KMS-11 (cell line): ENCODE measurements around the gene GNA12.

Experiments used
- H2AFZ ChIP-seq: fragments of 200-600 bp; sonication (generic); 2 replicates; pipeline ENCODE4 v1.6.1; 2016; ENCODE audit warnings: antibody characterized with exemption, mixed run types, low read depth
- H3K27ac ChIP-seq: fragments of 200-600 bp; sonication (generic); 2 replicates; pipeline ENCODE4 v1.6.1; 2016; ENCODE audit warnings: mild to moderate bottlenecking, mixed run types
- H3K27me3 ChIP-seq: fragments of 200-600 bp; sonication (generic); 2 replicates; pipeline ENCODE4 v1.6.1; 2017; ENCODE audit warnings: mild to moderate bottlenecking, low read depth, mixed run types, moderate library complexity; ENCODE audit not compliant: insufficient read depth
- H3K36me3 ChIP-seq: fragments of 200-600 bp; sonication (generic); 2 replicates; pipeline ENCODE4 v1.6.1; 2017; ENCODE audit warnings: mild to moderate bottlenecking, mixed run types; ENCODE audit not compliant: insufficient read depth
- H3K4me1 ChIP-seq: fragments of 200-600 bp; sonication (generic); 2 replicates; pipeline ENCODE4 v1.6.1; 2016; ENCODE audit warnings: mild to moderate bottlenecking, low read depth, mixed run types; ENCODE audit not compliant: poor library complexity, severe bottlenecking
- H3K4me2 ChIP-seq: fragments of 200-600 bp; sonication (generic); 2 replicates; pipeline ENCODE4 v1.7.0; 2016; ENCODE audit warnings: mild to moderate bottlenecking, mixed run types
- H3K4me3 ChIP-seq: fragments of 200-600 bp; sonication (generic); IDR thresholded peaks from 2 replicates; pipeline ENCODE4 v1.6.1; 2017; ENCODE audit warnings: low read depth, low read length, mixed read lengths; ENCODE audit not compliant: insufficient read depth
- H3K79me2 ChIP-seq: fragments of 200-600 bp; sonication (generic); 2 replicates; pipeline ENCODE4 v1.6.1; 2016; ENCODE audit warnings: low read depth, mixed run types; ENCODE audit not compliant: insufficient read depth
- H3K9ac ChIP-seq: fragments of 200-600 bp; sonication (generic); 2 replicates; pipeline ENCODE4 v1.6.1; 2016; ENCODE audit warnings: mild to moderate bottlenecking, mixed run types
- H4K20me1 ChIP-seq: fragments of 200-600 bp; sonication (generic); 2 replicates; pipeline ENCODE4 v1.6.1; 2016; ENCODE audit warnings: mild to moderate bottlenecking, mixed run types; ENCODE audit not compliant: insufficient read depth
- TF ChIP-seq, protein P1 (sequence below): fragments of 200-600 bp; sonication (generic); conservative IDR thresholded peaks from 2 replicates; pipeline ENCODE4 v1.6.1; 2017; ENCODE audit warnings: low read depth, mild to moderate bottlenecking, antibody characterized with exemption, low read length, moderate library complexity, mixed read lengths

GNA12 gene

DNA sequence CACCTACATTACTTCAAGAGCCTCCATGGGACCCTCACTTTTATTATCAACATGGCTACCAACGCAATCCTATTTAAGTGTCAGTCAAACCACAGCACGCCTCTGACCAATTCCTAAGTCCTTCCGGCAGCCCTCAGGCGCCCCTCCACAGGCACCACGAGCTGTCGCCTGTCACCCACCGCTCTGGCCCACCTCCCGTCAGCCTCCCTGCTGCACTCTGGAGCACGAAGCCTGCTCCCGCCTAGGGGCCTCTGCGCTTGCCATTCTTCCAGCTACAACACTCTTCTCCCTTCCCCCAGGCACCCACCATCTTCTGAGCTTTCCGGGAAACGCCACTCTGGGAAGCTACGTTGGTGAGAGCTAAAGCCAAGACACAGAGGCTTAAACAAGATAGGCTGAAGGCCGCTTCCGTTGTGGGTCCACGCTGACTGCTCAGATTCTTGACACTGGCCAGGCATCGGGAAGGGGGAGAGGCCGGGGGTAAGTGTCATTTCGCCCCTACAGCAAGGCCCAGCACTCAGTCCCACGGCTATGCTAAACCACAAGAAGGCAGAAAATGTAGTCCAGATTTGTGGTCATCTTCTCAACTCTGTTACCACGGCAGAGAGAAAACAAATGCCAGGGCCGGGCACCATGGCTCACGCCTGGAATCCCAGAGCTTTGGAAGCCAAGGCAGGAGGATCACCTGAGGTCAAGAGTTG lies 56.7 kb downstream of the GNA12 start:
- Histone ChIP-seq H3K27me3 (no peaks in the 10 kb centered on the region), H3K9ac (no peak overlapping the region), H3K4me1 (no peaks in the 10 kb centered on the region), H3K4me3 (no peak overlapping the region), H3K4me2 (no peak overlapping the region), H3K79me2 (no peaks in the 10 kb centered on the region; the same call in 1 of the 2 replicates), H4K20me1 (0 out of 2 replicates have a peak, but pooled peaks cover 2% of the 10 kb centered on the region), H3K36me3 (peaks cover 3% of the 10 kb centered on the region; the same call in 1 of the 2 replicates), H3K27ac (no peak overlapping the region), H2AFZ (no peak overlapping the region)
- TF ChIP-seq, protein P1, sequence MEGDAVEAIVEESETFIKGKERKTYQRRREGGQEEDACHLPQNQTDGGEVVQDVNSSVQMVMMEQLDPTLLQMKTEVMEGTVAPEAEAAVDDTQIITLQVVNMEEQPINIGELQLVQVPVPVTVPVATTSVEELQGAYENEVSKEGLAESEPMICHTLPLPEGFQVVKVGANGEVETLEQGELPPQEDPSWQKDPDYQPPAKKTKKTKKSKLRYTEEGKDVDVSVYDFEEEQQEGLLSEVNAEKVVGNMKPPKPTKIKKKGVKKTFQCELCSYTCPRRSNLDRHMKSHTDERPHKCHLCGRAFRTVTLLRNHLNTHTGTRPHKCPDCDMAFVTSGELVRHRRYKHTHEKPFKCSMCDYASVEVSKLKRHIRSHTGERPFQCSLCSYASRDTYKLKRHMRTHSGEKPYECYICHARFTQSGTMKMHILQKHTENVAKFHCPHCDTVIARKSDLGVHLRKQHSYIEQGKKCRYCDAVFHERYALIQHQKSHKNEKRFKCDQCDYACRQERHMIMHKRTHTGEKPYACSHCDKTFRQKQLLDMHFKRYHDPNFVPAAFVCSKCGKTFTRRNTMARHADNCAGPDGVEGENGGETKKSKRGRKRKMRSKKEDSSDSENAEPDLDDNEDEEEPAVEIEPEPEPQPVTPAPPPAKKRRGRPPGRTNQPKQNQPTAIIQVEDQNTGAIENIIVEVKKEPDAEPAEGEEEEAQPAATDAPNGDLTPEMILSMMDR = no peak

DNA sequence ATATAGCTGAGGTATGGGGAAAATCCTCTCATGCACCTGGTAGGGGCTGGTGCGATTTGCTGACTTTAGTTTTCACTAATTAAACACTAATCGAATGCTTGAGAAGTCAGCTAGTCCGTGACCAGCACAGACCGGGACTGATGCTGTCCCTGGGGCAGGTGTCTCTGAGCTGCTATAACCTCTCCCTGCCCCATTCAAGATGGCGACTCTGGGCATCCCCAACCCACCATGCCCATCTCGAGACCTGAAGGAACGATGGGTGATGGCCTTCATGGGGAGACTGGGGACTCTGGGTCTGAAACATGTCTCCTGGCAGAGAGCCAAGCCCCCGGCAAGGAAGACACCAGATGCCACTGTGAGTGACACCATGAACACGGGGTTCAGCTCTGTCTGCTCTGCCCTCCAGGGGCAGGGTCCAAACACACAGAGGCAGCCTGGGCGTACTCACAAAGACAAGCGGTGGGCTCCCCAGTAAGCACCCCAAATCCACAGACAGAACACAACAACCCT lies 57.4 kb downstream of the GNA12 start:
- Histone ChIP-seq H3K79me2 (no peaks in the 10 kb centered on the region; the same call in 1 of the 2 replicates), H3K36me3 (0 out of 2 replicates have a peak, but pooled peaks cover 3% of the 10 kb centered on the region), H4K20me1 (0 out of 2 replicates have a peak, but pooled peaks cover 2% of the 10 kb centered on the region), H3K4me3 (no peak overlapping the region), H3K27me3 (no peaks in the 10 kb centered on the region), H2AFZ (no peak overlapping the region), H3K27ac (no peak overlapping the region), H3K4me2 (no peak overlapping the region), H3K9ac (no peak overlapping the region), H3K4me1 (no peaks in the 10 kb centered on the region)
- TF ChIP-seq, protein P1 = no peak

DNA sequence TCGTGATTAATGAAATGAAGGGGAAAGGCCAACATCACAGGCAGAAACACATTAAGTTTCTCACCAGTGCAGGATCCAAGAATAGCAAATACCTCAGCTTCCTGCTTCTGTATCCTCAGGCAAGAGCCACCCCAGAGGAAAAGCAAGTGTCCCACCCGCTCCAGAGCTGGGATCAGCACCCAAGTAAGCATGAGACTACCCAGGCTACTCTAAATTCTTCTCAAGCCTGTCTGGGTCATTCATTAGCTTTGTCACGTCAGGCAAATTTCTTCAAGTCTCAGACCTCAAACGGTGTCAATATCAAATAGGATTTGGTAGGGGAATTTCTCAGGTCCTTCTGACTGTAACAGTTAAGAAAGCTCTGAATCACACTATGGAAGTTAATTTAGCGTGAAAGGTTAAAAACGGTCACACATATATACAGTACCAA lies 59.0 kb downstream of the GNA12 start:
- H2AFZ ChIP-seq = no peak overlapping the region
- no peak overlapping the region for H3K9ac ChIP-seq
- H3K79me2 ChIP-seq = no peaks in the 10 kb centered on the region; the same call in 1 of the 2 replicates
- H3K4me2 ChIP-seq = no peak overlapping the region
- no peaks in the 10 kb centered on the region for H3K27me3 ChIP-seq
- 0 out of 2 replicates have a peak, but pooled peaks cover 3% of the 10 kb centered on the region for H3K36me3 ChIP-seq
- no peaks in the 10 kb centered on the region for H3K4me1 ChIP-seq
- TF ChIP-seq, protein P1 = no peak
- no peak overlapping the region for H3K4me3 ChIP-seq
- 0 out of 2 replicates have a peak, but pooled peaks cover 2% of the 10 kb centered on the region for H4K20me1 ChIP-seq
- no peak overlapping the region for H3K27ac ChIP-seq

DNA sequence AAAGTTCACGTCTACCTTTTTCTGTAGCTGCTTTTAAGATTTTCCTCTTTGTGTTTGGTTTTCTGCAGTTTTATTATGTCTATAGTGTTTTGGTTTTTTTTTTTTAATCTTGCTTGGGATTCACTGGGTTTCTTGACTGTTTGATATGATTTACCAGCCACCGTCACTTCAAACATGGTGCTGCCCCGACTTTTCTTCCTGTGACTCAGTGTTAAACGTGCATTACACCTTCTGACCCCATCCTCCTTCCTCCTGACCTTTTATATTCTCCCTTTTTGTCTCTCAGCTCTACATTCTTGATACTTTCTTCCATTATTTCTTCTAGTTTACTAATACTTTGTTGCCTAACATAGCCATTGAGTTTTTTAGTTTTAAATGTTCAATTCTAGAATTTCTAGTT lies 61.5 kb downstream of the GNA12 start:
- Histone ChIP-seq H3K27me3 (no peaks in the 10 kb centered on the region), H3K79me2 (no peaks in the 10 kb centered on the region; the same call in 1 of the 2 replicates), H4K20me1 (0 out of 2 replicates have a peak, but pooled peaks cover 2% of the 10 kb centered on the region), H3K27ac (no peak overlapping the region), H3K36me3 (0 out of 2 replicates have a peak, but pooled peaks cover 3% of the 10 kb centered on the region), H3K4me1 (no peaks in the 10 kb centered on the region), H3K9ac (no peak overlapping the region), H2AFZ (no peak overlapping the region), H3K4me2 (no peak overlapping the region), H3K4me3 (no peak overlapping the region)
- TF ChIP-seq, protein P1 = no peak
